H9 (cell line): ENCODE measurements around the gene HCN2. TPM values are rescaled to one million over a fixed set of nuclear protein-coding genes. Genes with fewer than 3 reads are reported as not detected.
A peak's percentile ranks its signal among the peaks of the same experiment; 100 is the strongest.

Experiments
- DNase-seq: peaks from one replicate; pipeline ENCODE4 v3.0.0-alpha.2; 2017
- H2AFZ ChIP-seq: one replicate; pipeline ENCODE4 v1.6.1; 2013; ENCODE audit warnings: mild to moderate bottlenecking, low read length, control low read depth, moderate library complexity
- H2AK5ac ChIP-seq: 2 replicates; pipeline ENCODE4 v1.6.1; 2013; ENCODE audit warnings: low read length, control low read depth, mixed read lengths; ENCODE audit not compliant: insufficient read length
- H2BK120ac ChIP-seq: one replicate; pipeline ENCODE4 v1.6.1; 2013; ENCODE audit warnings: low read depth, mild to moderate bottlenecking, low read length, control low read depth, inconsistent platforms; ENCODE audit not compliant: poor library complexity, severe bottlenecking
- H2BK12ac ChIP-seq: 2 replicates; pipeline ENCODE4 v1.6.1; 2013; ENCODE audit warnings: low read length, control low read depth, mixed read lengths, low read depth; ENCODE audit not compliant: insufficient read length
- H2BK15ac ChIP-seq: 2 replicates; pipeline ENCODE4 v1.6.1; 2013; ENCODE audit warnings: low read depth, low read length, control low read depth
- H2BK20ac ChIP-seq: one replicate; pipeline ENCODE4 v1.6.1; 2013; ENCODE audit warnings: low read depth, mild to moderate bottlenecking, low read length, control low read depth, inconsistent platforms; ENCODE audit not compliant: poor library complexity, severe bottlenecking
- H2BK5ac ChIP-seq: 2 replicates; pipeline ENCODE4 v1.6.1; 2013; ENCODE audit warnings: low read length, control low read depth, mixed read lengths; ENCODE audit not compliant: insufficient read length
- H3K14ac ChIP-seq: 2 replicates; pipeline ENCODE4 v1.6.1; 2013; ENCODE audit warnings: low read length, control low read depth; ENCODE audit not compliant: insufficient read depth
- H3K18ac ChIP-seq: 2 replicates; pipeline ENCODE4 v1.6.1; 2013; ENCODE audit warnings: low read depth, mild to moderate bottlenecking, mixed read lengths, low read length, control low read depth; ENCODE audit not compliant: insufficient read length
- H3K23ac ChIP-seq: 2 replicates; pipeline ENCODE4 v1.6.1; 2013; ENCODE audit warnings: low read length, control low read depth, mixed read lengths, low read depth; ENCODE audit not compliant: insufficient read length
- H3K23me2 ChIP-seq: 2 replicates; pipeline ENCODE4 v1.6.1; 2013; ENCODE audit warnings: low read depth, mild to moderate bottlenecking, mixed read lengths, low read length, control low read depth; ENCODE audit not compliant: insufficient read length, poor library complexity, severe bottlenecking
- H3K27ac ChIP-seq: 2 replicates; pipeline ENCODE4 v1.5.1; 2013; ENCODE audit warnings: low read length, control low read depth, mixed read lengths, low read depth; ENCODE audit not compliant: insufficient read length
- H3K27me3 ChIP-seq: 2 replicates; pipeline ENCODE4 v1.6.1; 2013; ENCODE audit warnings: low read length, control low read depth, inconsistent platforms; ENCODE audit not compliant: insufficient read depth
- H3K4ac ChIP-seq: 2 replicates; pipeline ENCODE4 v1.6.1; 2013; ENCODE audit warnings: low read depth, mild to moderate bottlenecking, control low read depth, inconsistent platforms, low read length, moderate library complexity
- H3K4me1 ChIP-seq: 2 replicates; pipeline ENCODE4 v1.6.1; 2013; ENCODE audit warnings: low read length, control low read depth, inconsistent platforms; ENCODE audit not compliant: insufficient read depth
- H3K4me2 ChIP-seq: 2 replicates; pipeline ENCODE4 v1.6.1; 2013; ENCODE audit warnings: low read length, control low read depth, mixed read lengths; ENCODE audit not compliant: insufficient read length, insufficient read depth
- H3K56ac ChIP-seq: 2 replicates; pipeline ENCODE4 v1.6.1; 2013; ENCODE audit warnings: low read depth, mild to moderate bottlenecking, mixed read lengths, low read length, control low read depth; ENCODE audit not compliant: insufficient read length
- H3K79me1 ChIP-seq: 2 replicates; pipeline ENCODE4 v1.6.1; 2013; ENCODE audit warnings: low read depth, mild to moderate bottlenecking, moderate library complexity, low read length, control low read depth, inconsistent platforms; ENCODE audit not compliant: insufficient read depth, poor library complexity, severe bottlenecking
- H3K79me2 ChIP-seq: 2 replicates; pipeline ENCODE4 v1.6.1; 2013; ENCODE audit warnings: low read length, control low read depth, inconsistent platforms; ENCODE audit not compliant: insufficient read depth
- H3K9ac ChIP-seq: 2 replicates; pipeline ENCODE4 v1.6.1; 2013; ENCODE audit warnings: low read length, control low read depth, mixed read lengths; ENCODE audit not compliant: insufficient read length; ENCODE audit errors: extremely low read depth
- H3K9me3 ChIP-seq: one replicate; pipeline ENCODE4 v1.6.1; 2013; ENCODE audit warnings: low read depth, low read length, inconsistent platforms; ENCODE audit not compliant: control insufficient read depth
- H3T11ph ChIP-seq: one replicate; pipeline ENCODE4 v1.6.1; 2013; ENCODE audit warnings: mild to moderate bottlenecking, low read length, control low read depth, inconsistent platforms
- H4K20me1 ChIP-seq: one replicate; pipeline ENCODE4 v1.6.1; 2013; ENCODE audit not compliant: control insufficient read depth, insufficient read length, insufficient read depth
- H4K5ac ChIP-seq: 2 replicates; pipeline ENCODE4 v1.6.1; 2013; ENCODE audit warnings: low read depth, mild to moderate bottlenecking, mixed read lengths, low read length, control low read depth; ENCODE audit not compliant: insufficient read length
- H4K8ac ChIP-seq: replicated peaks from 2 replicates; pipeline ENCODE4 v1.6.1; 2013; ENCODE audit warnings: low read length, control low read depth, mixed read lengths, low read depth; ENCODE audit not compliant: insufficient read length
- H4K91ac ChIP-seq: 2 replicates; pipeline ENCODE4 v1.6.1; 2013; ENCODE audit warnings: low read depth, mild to moderate bottlenecking, moderate library complexity, mixed read lengths, low read length, control low read depth; ENCODE audit not compliant: insufficient read length
- H3K27ac Mint-ChIP-seq, 3 experiments: 2 replicates in 2 of 3; 3 replicates in 1 of 3; pipeline ENCODE4 v1.8.0; 2020 to 2021; ENCODE audit warnings: mixed read lengths in 3 of 3, mild to moderate bottlenecking in 1 of 3, moderate library complexity in 1 of 3
- H3K27me3 Mint-ChIP-seq: 2 replicates; pipeline ENCODE4 v1.8.0; 2021; ENCODE audit warnings: low read depth, mild to moderate bottlenecking, moderate library complexity, mixed read lengths
- H3K36me3 Mint-ChIP-seq, 3 experiments: 2 replicates in 2 of 3; 3 replicates in 1 of 3; pipeline ENCODE4 v1.8.0; 2020 to 2021; ENCODE audit warnings: low read depth in 3 of 3, mixed read lengths in 3 of 3; ENCODE audit not compliant: insufficient read depth in 1 of 3
- H3K4me1 Mint-ChIP-seq, 2 experiments: 2 replicates each; pipeline ENCODE4 v1.8.0; 2020; ENCODE audit warnings: mixed read lengths in 2 of 2
- H3K4me3 Mint-ChIP-seq, 2 experiments: 2 replicates in 1 of 2; 3 replicates in 1 of 2; pipeline ENCODE4 v1.8.0; 2020 to 2021; ENCODE audit warnings: mild to moderate bottlenecking in 2 of 2, mixed read lengths in 2 of 2, moderate library complexity in 1 of 2
- H3K9me3 Mint-ChIP-seq, 2 experiments: 2 replicates in 1 of 2; 3 replicates in 1 of 2; pipeline ENCODE4 v1.8.0; 2020; ENCODE audit warnings: mild to moderate bottlenecking in 2 of 2, mixed read lengths in 2 of 2, moderate library complexity in 1 of 2
- CTCF ChIP-seq: fragments of 200-600 bp; sonication (generic); conservative IDR thresholded peaks from 3 replicates; pipeline ENCODE4 v1.8.0; 2021; ENCODE audit warnings: antibody characterized with exemption, mild to moderate bottlenecking
- WGBS: extraction: QIAGEN DNeasy Blood & Tissue Kit; methylation state at CpG from one replicate; pipeline ENCODE4 v1.1.7; 2013; ENCODE audit warnings: missing lambda C conversion rate, low lambda C conversion rate, mixed read lengths; ENCODE audit not compliant: insufficient read length; ENCODE audit errors: extremely low coverage; 5-methylcytosine and 5-hydroxymethylcytosine counted together
- total RNA-seq: library from RNA; stranded (reverse); gene quantifications from 2 replicates; pipeline ENCODE4 v1.2.1, GENCODE V29; 2021

Gene HCN2
- total RNA-seq, 1 experiment from 2014 or later = 3.7 TPM

GRCh38 chr19:655691-656090 is 66.0 kb downstream of the HCN2 start:
- Histone ChIP-seq H2AFZ (no peak overlapping the region), H3K18ac (no peak overlapping the region), H3K23me2 (no peaks in the 10 kb centered on the region), H3K27ac (no peak overlapping the region), H3K79me1 (peaks cover 15% of the 10 kb centered on the region), H3K23ac (no peak overlapping the region), H3K4me1 (no peaks in the 10 kb centered on the region; the same call in 1 of the 2 replicates), H3K4me2 (no peak overlapping the region), H4K8ac (no peak overlapping the region), H4K91ac (no peak overlapping the region), H3K9ac (no peak overlapping the region), H2BK12ac (no peak overlapping the region), H3K4ac (no peak overlapping the region), H4K20me1 (peaks cover 12% of the 10 kb centered on the region), H3K27me3 (no peaks in the 10 kb centered on the region), H3K79me2 (peaks cover 64% of the 10 kb centered on the region), H3K9me3 (no peaks in the 10 kb centered on the region), H2BK20ac (no peak overlapping the region), H3T11ph (no peak overlapping the region), H2BK5ac (no peak overlapping the region), H3K56ac (no peak overlapping the region), H4K5ac (no peak overlapping the region), H2BK120ac (no peak overlapping the region), H3K14ac (no peak overlapping the region; the same call in 1 of the 2 replicates), H2BK15ac (no peak overlapping the region), H2AK5ac (no peak overlapping the region)
- Mint-ChIP-seq H3K9me3 (no peaks in the 10 kb centered on the region; a peak in 2 of 5 replicates), H3K4me1 (peaks cover 6% of the 10 kb centered on the region in 2 experiments), H3K27ac (peak overlapping the region in 2 of 3 experiments; percentile 73 to 96; a peak in 5 of 7 replicates), H3K36me3 (peaks cover 5 to 16% (median 15%) of the 10 kb centered on the region in 3 experiments; a peak in 6 of 7 replicates), H3K4me3 (peak overlapping the region in 1 of 2 experiments; percentile 55; a peak in 2 of 5 replicates), H3K27me3 (no peaks in the 10 kb centered on the region; the same call in 1 of the 2 replicates)
- no CpG with 5 or more reads among the region's 17 CpGs for WGBS
- TF ChIP-seq CTCF = no peak
- DNase-seq = no peak
